ENCODE data around the gene BTBD18. TPM values are rescaled to one million over a fixed set of nuclear protein-coding genes. Genes with fewer than 3 reads are reported as not detected.
A peak's percentile ranks its signal among the peaks of the same experiment; 100 is the strongest.

Gene BTBD18
- total and polyA plus RNA-seq, 2 donors from 2014 or later, result not detected

DNA sequence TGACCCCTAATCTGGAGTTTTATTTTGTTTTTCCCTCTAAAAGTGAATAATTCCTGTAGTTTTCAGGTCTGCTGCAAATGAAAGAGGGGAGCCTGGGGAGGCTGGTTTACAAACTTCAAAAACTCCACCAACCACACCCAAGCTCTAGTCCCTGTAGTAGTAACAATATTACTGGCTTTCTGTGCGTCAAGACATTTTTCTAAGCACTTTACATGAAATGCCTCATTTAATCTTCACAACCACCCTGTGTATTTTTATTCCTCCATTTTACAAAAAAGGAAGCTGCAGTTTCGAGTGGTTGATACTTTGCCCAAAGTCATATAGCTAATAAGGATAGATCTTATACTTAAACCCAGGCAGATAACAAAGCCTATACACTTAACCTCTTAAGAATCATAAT lies 33.5 kb upstream of the BTBD18 start:
- Histone ChIP-seq H3K4me1 (ENCODE audit: control insufficient read depth in 2 of 3, insufficient read depth in 2 of 3, low read depth in 1 of 3, low read length in 3 of 3) (peaks cover 5 to 53% (median 46%) of the 10 kb centered on the region in 3 donors), H3K36me3 (ENCODE audit: control insufficient read depth in 2 of 3, insufficient read depth in 3 of 3, low read length in 3 of 3) (no peaks in the 10 kb centered on the region), H3K9ac (ENCODE audit: low read length in 3 of 3) (no peak overlapping the region), H3K4me3 (ENCODE audit: low read length in 3 of 3) (no peak overlapping the region), H3K27ac (ENCODE audit: low read depth in 2 of 2, low read length in 2 of 2) (no peak overlapping the region), H3K27me3 (ENCODE audit: control insufficient read depth, insufficient read depth, low read length) (no peaks in the 10 kb centered on the region), H3K9me3 (ENCODE audit: control insufficient read depth in 2 of 3, insufficient read depth in 1 of 3, low read length in 3 of 3) (no peaks in the 10 kb centered on the region)
- DNase-seq (no peak), FAIRE-seq (no peak)
- TF ChIP-seq, protein P1, sequence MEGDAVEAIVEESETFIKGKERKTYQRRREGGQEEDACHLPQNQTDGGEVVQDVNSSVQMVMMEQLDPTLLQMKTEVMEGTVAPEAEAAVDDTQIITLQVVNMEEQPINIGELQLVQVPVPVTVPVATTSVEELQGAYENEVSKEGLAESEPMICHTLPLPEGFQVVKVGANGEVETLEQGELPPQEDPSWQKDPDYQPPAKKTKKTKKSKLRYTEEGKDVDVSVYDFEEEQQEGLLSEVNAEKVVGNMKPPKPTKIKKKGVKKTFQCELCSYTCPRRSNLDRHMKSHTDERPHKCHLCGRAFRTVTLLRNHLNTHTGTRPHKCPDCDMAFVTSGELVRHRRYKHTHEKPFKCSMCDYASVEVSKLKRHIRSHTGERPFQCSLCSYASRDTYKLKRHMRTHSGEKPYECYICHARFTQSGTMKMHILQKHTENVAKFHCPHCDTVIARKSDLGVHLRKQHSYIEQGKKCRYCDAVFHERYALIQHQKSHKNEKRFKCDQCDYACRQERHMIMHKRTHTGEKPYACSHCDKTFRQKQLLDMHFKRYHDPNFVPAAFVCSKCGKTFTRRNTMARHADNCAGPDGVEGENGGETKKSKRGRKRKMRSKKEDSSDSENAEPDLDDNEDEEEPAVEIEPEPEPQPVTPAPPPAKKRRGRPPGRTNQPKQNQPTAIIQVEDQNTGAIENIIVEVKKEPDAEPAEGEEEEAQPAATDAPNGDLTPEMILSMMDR (IDR thresholded peaks at IDR 0.05; ENCODE audit: borderline replicate concordance, extremely low read depth, insufficient read depth), result no peak
- intact Hi-C loops (cut with DNase I), result no loop called here

DNA sequence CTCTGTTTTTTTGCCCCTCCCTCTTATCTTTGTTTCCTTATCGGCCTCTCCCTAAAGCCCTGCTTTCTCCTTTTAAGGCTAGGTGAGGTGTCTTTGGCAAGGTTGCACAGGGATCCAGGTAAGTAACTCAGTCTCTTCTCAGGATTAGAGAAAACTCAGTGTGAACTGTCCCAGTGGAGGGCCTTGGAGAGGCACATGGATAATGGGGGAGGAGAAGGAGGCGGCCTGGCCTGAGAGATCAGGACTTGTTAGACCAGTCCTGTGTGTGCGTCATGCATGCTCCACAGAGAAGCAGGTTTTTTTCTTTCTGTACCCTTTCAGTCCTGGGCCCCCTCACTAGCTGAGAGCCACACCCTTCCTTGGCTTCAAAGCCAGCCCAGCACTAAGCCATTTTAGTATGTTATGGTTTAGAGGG lies 29.9 kb upstream of the BTBD18 start:
- H3K27ac ChIP-seq (ENCODE audit: low read depth in 2 of 2, low read length in 2 of 2), result peak overlapping the region; percentile 74 to 98
- FAIRE-seq (no peak), DNase-seq (peak; percentile 35 to 86 (median 65))
- peaks cover 25 to 64% (median 60%) of the 10 kb centered on the region in 3 donors for H3K4me1 ChIP-seq (ENCODE audit: control insufficient read depth in 2 of 3, insufficient read depth in 2 of 3, low read depth in 1 of 3, low read length in 3 of 3)
- TF ChIP-seq, protein P1 (IDR thresholded peaks at IDR 0.05; ENCODE audit: borderline replicate concordance, extremely low read depth, insufficient read depth), result no peak
- no peaks in the 10 kb centered on the region for H3K9me3 ChIP-seq (ENCODE audit: control insufficient read depth in 2 of 3, insufficient read depth in 1 of 3, low read length in 3 of 3)
- H3K4me3 ChIP-seq (ENCODE audit: low read length in 3 of 3), result no peak overlapping the region
- no peaks in the 10 kb centered on the region for H3K36me3 ChIP-seq (ENCODE audit: control insufficient read depth in 2 of 3, insufficient read depth in 3 of 3, low read length in 3 of 3)
- H3K27me3 ChIP-seq (ENCODE audit: control insufficient read depth, insufficient read depth, low read length), result no peaks in the 10 kb centered on the region
- H3K9ac ChIP-seq (ENCODE audit: low read length in 3 of 3), result peak overlapping the region in 1 of 3 donors; percentile 29
- intact Hi-C loops (cut with DNase I), result no loop called here

DNA sequence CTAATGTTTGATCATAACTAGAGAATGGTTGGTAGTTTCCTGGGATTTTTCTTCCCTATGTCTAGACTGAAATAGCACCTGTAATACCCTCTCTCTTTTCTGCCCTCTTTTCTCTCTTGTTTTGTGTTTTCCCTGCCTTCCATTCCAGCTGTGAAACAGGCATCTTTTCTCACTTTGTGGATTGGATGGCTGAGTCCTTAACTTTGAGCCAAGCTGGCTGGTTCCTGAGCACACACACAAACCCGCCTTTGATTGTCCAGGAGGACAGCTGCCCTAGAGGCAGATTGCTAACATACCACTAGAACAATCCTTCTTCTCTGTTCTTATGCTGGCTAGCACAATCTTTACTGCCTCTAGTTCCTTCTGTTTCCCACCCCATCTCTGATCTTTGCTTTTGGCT lies 27.7 kb upstream of the BTBD18 start:
- no peaks in the 10 kb centered on the region for H3K27me3 ChIP-seq (ENCODE audit: control insufficient read depth, insufficient read depth, low read length)
- peak overlapping the region; percentile 93 to 98 for H3K27ac ChIP-seq (ENCODE audit: low read depth in 2 of 2, low read length in 2 of 2)
- TF ChIP-seq, protein P1 (IDR thresholded peaks at IDR 0.05; ENCODE audit: borderline replicate concordance, extremely low read depth, insufficient read depth), result no peak
- FAIRE-seq, result no peak
- H3K4me1 ChIP-seq (ENCODE audit: control insufficient read depth in 2 of 3, insufficient read depth in 2 of 3, low read depth in 1 of 3, low read length in 3 of 3), result peaks cover 35 to 77% (median 72%) of the 10 kb centered on the region in 3 donors
- intact Hi-C loops (cut with DNase I), result no loop called here
- H3K9me3 ChIP-seq (ENCODE audit: control insufficient read depth in 2 of 3, insufficient read depth in 1 of 3, low read length in 3 of 3), result no peaks in the 10 kb centered on the region
- DNase-seq, result peak in 3 of 5 donors; percentile 28 to 67 (median 44)
- H3K36me3 ChIP-seq (ENCODE audit: control insufficient read depth in 2 of 3, insufficient read depth in 3 of 3, low read length in 3 of 3), result no peaks in the 10 kb centered on the region
- peak overlapping the region in 1 of 3 donors; percentile 33 for H3K4me3 ChIP-seq (ENCODE audit: low read length in 3 of 3)
- peak overlapping the region in 1 of 3 donors; percentile 42 for H3K9ac ChIP-seq (ENCODE audit: low read length in 3 of 3)
